Body of pancreas (tissue), 4 donors: ENCODE results near the gene SGMS1.

Experiments
- CTCF ChIP-seq, 7 experiments: fragments of 450-650 bp in 4 of 7; fragments of 200-600 bp in 3 of 7; sonication (generic) in 3 of 7; IDR thresholded peaks; one replicate each; pipeline ENCODE4 v1.5.1; 2016 to 2019; ENCODE audit warnings: antibody characterized with exemption in 7 of 7
- POLR2A ChIP-seq, 3 donors: fragments of 450-650 bp; IDR thresholded peaks; one replicate each; pipeline ENCODE4 v1.6.1; 2016; ENCODE audit warnings: antibody characterized with exemption in 3 of 3, mild to moderate bottlenecking in 2 of 3

- TF ChIP-seq CTCF (IDR thresholded peaks at IDR 0.05) (no peak), POLR2A (IDR thresholded peaks at IDR 0.05) (no peak)
Observed at GRCh38 chr10:50461834-50462233, 161.9 kb downstream of the SGMS1 start.
